ENCODE results near the gene OBSCN.

OBSCN gene

DNA sequence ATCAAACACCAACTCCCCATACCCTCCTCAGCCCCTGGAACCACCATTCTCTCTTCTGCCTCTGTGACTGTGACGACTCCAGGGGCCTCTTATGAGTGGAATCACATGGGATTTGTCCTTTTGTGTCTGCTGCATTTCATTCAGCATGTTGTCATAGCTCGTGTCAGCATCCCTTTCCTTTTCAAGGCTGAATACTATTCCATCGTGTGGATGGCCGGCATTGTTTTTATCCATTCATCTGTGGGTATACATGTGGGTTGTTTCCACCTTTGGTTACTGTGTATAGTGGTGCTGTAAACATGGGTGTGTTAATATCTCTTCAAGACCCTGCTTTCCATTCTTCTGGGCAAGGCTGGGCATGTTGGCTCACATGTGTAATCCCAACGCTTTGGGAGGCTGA, 17.1 kb upstream of the OBSCN start:
- DNase-seq, result no peak

DNA sequence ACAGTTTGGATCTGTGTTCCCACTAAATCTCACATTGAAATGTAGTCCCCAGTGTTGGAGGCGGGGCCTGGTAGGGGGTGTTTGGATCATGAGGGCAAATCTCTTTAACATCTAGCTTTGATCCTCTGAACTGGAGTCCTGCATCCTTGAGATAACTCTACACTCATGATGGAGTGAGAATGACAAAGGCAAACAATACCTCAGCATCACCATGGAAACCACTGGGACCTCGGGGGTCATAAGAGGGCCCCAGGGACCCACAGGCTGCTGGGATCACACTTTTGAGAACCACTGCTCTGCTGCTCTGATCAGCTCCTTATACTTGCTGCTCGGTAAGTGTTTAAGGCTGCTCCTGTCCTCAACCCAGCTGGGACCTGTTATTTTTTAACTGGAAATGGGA, 13.4 kb upstream of the OBSCN start:
- no peak for DNase-seq

GRCh38 chr1:228194921-228195812, 12.7 kb upstream of the OBSCN start:
- no peak for DNase-seq

DNA sequence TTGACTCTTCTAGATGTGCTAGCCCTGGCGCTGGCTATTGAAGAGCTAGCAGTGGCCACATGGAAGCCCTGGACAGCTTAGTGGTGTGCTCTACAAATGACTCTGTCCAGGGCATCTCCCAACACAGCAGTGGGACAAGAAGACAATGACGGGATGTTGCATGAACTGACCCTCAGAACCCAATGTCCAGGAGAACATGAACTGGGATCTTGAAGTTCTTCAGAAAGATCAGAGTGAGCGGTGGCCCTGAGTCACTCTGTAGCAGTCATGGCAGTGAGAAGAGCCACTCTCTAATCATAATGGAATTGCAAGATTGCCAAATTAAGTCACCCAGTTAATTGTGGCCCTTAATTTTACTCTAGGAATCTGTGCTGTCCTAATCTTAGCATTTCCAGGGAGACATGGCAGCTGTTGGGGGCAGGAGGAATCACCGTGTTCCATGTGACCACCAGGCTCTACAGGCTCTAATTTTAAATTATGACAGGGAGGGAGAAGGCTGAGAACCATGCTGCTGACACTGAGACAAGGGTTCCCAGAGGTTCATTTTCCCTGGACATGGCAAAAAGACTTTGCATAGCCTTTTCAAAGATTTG, 10.2 kb upstream of the OBSCN start:
- DNase-seq, result no peak

DNA sequence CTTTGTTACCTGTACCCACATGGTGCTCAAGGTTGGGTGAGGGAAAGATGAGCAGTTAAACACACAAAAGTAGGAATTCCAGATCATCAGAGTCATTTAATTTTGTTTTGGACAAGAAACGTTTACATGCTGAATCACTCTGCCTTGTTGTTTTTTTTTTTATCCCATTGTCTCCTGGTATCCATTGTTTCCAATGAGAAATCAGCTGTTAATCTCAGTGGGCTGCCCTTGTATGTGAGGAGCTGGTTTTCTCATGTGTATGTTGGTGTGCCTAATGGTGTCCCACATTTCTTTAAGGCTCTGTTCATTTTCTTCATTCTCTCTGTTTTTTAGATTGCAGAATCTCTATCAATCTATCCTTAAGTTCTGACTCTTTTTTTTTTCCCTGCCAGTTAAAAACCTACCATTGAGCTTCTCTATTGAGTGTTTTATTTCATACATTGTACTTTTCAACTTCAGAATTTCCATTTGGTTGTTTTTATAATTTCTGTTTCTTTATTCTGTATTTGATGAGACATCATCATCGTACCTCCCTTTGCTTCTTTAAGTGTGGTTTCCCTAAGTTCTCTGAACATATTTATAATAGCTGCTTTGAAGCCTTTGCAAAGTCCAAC, 8.8 kb upstream of the OBSCN start:
- DNase-seq, result no peak

GRCh38 chr1:228204958-228205357, 2.9 kb upstream of the OBSCN start:
- no peak for DNase-seq

- DNase-seq, result no peak
These were observed 2.1 kb upstream of the OBSCN start for GRCh38 chr1:228205526-228206436.

DNA sequence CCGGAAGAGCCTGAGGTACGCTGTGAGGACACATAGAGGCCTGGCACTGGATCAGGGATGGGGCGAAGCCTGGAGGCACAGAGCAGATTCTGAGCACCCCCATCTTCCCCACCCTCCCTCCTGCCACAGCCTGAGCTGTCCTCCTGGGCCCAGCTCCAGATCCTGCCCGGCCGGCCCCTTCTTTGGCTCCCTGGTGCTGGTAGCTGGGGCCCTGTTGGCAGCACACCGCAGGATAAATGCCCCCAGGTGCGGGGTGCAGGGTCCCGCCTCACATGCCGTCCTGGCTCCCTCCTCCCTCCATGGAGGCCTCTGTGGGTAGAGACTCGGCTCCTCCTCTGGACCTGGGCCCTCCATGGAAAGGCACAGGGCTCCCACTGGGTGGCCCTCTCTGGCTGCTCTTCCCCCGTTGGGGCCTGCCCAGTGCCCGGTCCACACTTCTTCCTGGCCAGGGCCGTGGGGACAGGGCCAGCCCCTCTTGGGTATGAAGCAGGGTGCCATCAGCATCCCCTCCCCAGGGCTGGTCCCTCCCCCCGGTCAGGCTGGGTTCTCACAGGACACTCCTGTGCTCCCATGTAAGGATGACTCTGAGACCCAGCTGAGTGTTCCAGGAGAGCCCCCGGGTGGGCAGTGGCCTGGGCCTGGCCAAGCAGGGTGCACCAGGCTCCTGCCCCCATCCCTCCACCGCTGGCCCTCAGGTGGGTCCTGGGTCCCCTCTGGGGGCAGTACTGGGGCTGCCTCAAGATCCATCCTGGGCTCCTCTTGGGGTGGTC, 1.1 kb upstream of the OBSCN start:
- no peak for DNase-seq

DNA sequence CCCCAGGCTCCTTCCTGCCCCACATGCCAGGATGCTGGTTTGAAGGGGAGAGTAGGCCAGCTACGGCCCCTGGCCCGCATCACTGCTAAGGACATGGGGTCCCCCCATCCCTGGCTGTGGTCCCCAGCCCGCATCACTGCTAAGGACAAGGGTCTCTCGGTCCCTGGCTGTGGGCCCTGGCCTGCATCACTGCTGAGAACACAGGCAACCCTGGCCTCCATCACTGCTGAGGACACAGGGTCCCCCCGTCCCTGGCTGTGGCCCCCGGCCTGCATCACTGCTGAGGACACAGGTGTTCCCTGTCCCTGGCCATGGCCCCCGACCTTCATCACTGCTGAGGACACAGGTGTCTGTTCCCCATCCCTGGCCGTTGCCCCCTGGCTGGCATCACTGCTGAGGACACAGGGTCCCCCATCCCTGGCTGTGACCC, 448 bp upstream of the OBSCN start:
- no peak for DNase-seq

- DNase-seq, result no peak
These were observed 1.1 kb downstream of the OBSCN start for GRCh38 chr1:228208831-228209551.

- DNase-seq, result no peak
These were observed 1.8 kb downstream of the OBSCN start for GRCh38 chr1:228209657-228210056.

DNA sequence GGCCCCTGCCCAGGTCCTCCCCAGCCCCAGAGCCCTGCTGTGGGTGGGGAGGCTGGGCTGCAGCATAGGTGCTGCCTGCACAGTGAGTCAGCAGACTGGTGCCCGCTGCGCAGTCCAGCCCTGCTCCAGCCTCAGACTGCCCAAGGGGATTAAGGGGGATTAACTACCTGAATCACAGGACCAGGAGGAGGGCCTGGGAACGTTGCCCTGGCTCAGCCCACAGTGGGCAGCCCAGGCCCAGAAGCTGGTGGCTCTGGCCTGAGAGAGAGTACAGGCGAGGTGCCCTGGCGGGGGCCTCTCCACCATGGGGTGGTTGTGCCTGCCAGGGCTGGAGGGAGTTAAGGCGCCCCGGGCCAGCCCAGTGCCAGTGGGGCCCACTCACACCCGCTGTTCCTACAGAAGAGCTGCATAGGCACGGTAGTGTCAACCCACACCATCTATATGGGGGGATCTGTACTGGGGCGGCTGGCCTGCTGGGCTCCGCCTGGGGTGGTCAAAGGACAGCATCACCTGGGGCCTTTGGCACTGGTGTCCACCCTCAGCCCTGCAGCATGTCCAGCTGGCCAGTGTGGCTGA, 2.3 kb downstream of the OBSCN start:
- no peak for DNase-seq

GRCh38 chr1:228210712-228211530, 3.1 kb downstream of the OBSCN start:
- no peak for DNase-seq

- DNase-seq, result no peak
These were observed 3.9 kb downstream of the OBSCN start for GRCh38 chr1:228211531-228212414.

GRCh38 chr1:228212415-228212965, 4.6 kb downstream of the OBSCN start:
- no peak for DNase-seq

GRCh38 chr1:228212966-228213844, 5.4 kb downstream of the OBSCN start:
- DNase-seq, result peak; percentile 84

DNA sequence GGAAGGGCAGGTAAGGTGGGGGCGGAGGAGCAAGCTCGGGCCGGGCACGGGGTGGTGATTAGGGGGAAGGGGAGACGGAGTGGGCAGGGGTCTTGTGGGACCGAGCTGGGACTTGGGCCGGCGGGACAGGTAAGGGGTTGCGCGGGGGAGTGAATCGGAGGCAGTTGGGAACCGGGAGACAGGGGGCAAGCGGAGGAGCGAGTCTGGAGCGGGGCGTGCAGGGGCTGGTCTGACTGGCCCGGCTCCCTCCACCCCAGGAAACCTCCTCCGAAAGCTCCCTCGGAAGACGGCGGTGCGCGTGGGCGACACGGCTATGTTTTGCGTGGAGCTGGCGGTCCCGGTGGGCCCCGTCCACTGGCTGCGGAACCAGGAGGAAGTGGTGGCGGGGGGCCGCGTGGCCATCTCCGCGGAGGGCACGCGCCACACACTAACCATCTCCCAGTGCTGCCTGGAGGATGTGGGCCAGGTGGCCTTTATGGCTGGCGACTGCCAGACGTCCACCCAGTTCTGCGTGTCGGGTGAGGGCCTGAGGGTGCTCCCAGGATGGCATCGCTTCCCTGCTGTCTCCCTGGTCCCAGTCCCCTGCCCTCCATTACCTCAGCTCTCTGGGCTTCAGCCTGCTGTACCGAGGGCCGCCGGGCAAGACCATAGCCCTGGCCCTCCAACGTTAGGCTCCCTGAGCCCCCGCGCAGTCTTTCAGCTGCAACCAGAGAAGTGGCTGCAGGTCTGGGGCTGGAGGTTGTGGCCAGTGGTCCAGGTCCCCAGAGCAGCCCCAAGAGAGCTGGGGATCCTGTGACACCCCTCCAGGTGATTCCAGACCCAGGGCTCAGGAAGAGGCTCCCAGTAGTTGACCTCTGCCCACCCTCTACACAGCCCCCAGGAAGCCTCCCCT, 6.3 kb downstream of the OBSCN start:
- no peak for DNase-seq
